GM06990 (cell line): ENCODE results near the gene VAV3.

Experiments
- DNase-seq: peaks from one replicate; pipeline ENCODE4 v3.0.0-alpha.2; 2011; ENCODE audit not compliant: insufficient read length; ENCODE audit errors: extremely low read depth
- H3K27me3 ChIP-seq: replicated peaks from 2 replicates; pipeline ENCODE4 v1.6.0; 2011; ENCODE audit warnings: low read length; ENCODE audit not compliant: control insufficient read depth, insufficient read depth
- H3K36me3 ChIP-seq: 2 replicates; pipeline ENCODE4 v1.5.1; 2011; ENCODE audit warnings: low read length; ENCODE audit not compliant: control insufficient read depth, insufficient read depth
- H3K4me3 ChIP-seq: replicated peaks from 2 replicates; pipeline ENCODE4 v1.5.1; 2011; ENCODE audit warnings: low read depth, mild to moderate bottlenecking, control low read depth, low read length
- TF ChIP-seq, protein P1 (sequence below): IDR thresholded peaks from 2 replicates; pipeline ENCODE4 v1.5.1; 2011; ENCODE audit warnings: low read length, control low read depth, mild to moderate bottlenecking, inconsistent platforms; ENCODE audit not compliant: insufficient read depth, poor library complexity, severe bottlenecking

VAV3 gene

DNA sequence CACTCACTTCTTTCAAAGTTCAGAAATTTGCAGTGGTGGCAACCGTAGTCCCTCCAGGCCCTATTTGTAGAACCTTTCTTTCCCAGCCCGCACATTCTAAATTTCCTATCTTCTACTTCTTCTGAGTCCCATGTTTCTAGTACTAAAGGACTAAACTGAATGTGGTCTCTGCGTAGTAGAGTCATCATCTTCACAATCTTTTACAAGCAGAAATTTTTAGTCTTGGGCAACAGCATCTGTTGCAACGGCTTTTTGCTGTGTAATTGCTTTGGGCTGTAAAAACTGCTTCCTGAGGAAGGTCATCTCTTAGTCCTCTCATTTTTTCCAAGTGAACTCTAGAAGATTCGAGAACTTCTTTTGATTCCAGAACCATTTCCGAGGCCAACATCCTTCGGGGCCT, 23.9 kb downstream of the VAV3 start:
- Histone ChIP-seq H3K36me3 (no peaks in the 10 kb centered on the region), H3K27me3 (no peaks in the 10 kb centered on the region; the same call in 1 of the 2 replicates), H3K4me3 (no peak overlapping the region)
- TF ChIP-seq, protein P1, sequence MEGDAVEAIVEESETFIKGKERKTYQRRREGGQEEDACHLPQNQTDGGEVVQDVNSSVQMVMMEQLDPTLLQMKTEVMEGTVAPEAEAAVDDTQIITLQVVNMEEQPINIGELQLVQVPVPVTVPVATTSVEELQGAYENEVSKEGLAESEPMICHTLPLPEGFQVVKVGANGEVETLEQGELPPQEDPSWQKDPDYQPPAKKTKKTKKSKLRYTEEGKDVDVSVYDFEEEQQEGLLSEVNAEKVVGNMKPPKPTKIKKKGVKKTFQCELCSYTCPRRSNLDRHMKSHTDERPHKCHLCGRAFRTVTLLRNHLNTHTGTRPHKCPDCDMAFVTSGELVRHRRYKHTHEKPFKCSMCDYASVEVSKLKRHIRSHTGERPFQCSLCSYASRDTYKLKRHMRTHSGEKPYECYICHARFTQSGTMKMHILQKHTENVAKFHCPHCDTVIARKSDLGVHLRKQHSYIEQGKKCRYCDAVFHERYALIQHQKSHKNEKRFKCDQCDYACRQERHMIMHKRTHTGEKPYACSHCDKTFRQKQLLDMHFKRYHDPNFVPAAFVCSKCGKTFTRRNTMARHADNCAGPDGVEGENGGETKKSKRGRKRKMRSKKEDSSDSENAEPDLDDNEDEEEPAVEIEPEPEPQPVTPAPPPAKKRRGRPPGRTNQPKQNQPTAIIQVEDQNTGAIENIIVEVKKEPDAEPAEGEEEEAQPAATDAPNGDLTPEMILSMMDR = no peak
- DNase-seq = no peak

DNA sequence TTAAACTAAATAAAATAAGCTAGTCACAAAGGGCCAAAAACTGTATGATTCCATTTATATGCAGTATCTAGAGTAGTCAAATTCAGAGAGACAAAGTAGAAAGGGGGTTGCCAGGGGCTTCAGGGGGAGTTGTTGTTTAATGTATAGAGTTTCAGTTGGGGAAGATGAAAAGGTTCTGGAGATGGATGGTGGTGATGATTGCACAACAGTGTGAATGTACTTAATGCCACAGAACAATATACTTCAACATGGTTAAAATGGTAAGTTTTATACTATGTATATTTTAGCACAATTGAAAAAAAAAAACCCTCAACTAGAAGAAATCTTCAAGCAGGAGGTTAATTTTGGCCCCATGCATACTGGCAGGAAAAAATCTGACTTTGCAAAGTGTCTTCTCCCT, 24.3 kb downstream of the VAV3 start:
- no peak for DNase-seq
- H3K36me3 ChIP-seq = no peaks in the 10 kb centered on the region
- H3K27me3 ChIP-seq = no peaks in the 10 kb centered on the region; the same call in 1 of the 2 replicates
- TF ChIP-seq, protein P1 = no peak
- H3K4me3 ChIP-seq = no peak overlapping the region

DNA sequence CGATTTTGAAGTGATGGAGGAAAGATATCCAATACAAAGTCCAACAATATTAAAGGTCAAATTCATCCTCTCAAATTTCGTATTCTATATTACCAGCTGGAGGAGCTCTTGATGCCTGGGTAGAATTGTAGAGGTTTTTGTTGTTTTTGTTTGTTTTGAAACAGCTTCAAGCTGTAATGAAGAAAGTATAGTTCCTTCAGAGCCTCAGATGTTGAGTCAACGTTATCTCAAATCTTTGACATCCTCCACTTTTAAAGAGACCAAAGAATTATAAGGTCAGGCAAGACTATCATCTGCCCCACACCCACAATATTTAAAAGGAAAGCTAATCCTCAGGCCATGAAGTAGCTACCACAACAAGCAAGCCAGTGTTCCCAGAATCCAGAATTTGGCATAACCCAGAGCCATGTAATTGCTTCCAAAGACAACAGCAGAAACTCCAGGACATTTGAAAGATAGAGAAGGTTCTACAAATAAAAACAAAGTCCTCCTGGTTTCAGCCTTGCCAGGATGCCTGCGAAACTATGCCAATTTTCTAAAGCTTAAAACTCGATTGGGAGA, 24.9 kb downstream of the VAV3 start:
- no peaks in the 10 kb centered on the region; the same call in 1 of the 2 replicates for H3K27me3 ChIP-seq
- no peak overlapping the region for H3K4me3 ChIP-seq
- DNase-seq = no peak
- no peaks in the 10 kb centered on the region for H3K36me3 ChIP-seq
- TF ChIP-seq, protein P1 = no peak

DNA sequence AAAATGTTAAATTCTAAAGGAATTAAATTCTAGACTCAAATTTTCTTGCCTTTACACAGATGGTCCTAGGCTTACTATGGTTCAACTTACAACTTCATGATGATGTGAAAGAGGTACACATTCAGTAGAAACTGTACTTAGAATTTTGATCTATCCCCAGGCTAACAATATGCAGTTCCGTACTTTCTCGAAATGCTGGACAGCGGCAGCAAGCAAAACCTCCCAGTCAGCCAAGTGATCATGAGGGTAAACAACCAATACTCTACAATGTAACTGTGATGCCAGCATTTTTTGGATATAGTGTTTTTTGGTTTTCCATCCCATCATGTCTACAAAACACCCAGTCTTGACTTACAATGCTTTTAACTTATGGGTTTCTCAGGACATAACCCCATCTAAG, 25.7 kb downstream of the VAV3 start:
- no peak overlapping the region for H3K4me3 ChIP-seq
- TF ChIP-seq, protein P1 = no peak

DNA sequence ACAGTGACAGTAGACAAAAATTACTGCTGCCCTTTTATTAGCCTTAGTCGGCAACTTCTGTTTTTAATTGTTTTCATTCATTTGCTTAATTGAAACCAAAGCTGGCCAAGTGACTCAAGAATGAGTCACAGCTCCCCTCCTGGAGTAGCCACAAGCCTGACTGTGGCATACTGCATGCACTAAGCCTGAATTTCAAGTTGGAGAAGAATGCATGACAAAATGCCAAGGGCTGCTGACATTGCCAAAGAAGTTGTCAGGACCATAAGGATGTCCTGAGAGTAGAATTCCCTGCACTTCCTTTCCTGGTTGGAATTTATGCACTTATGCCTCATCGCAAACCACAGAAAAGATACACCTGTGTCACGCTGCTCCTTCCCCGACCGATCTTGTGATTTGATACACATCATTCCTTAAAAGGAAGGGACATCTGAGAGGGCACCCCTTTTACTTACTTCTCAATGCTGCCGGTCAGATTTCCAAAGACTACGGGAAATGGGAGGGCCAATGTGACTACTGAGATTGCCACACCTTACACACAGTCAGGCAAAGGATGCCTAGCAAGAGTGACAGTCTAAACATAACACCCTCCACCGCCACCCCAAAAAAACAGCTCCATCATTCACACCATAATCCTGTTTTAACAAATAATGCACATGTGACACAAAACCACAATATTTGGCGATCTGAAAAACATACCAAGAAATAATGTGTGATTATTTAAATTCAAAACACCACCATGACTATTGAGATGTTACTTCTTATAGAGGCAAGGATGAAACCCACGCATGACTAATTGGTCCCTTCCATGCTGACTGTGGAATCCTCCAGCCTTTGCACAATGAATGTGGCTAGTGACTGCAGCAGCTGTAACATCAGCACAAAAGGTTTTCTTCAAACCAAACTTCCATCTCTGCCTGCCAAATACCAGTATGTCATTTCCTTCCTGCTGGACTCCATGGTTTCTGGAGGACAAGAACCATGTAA, 28.2 kb downstream of the VAV3 start:
- peak; percentile 40 for DNase-seq
- Histone ChIP-seq H3K27me3 (no peaks in the 10 kb centered on the region; the same call in 1 of the 2 replicates), H3K4me3 (no peak overlapping the region), H3K36me3 (no peaks in the 10 kb centered on the region)
- TF ChIP-seq, protein P1 = no peak

More for the DNA sequence above, 25.7 kb downstream of the VAV3 start:
- H3K36me3 ChIP-seq = no peaks in the 10 kb centered on the region
- no peaks in the 10 kb centered on the region; the same call in 1 of the 2 replicates for H3K27me3 ChIP-seq
- DNase-seq = no peak
